ENCODE data around the gene LRRC73. TPM values are rescaled to one million over a fixed set of nuclear protein-coding genes. Genes with fewer than 3 reads are reported as not detected.

The LRRC73 gene
- total RNA-seq, 1 experiment from 2014 or later: 0.55 TPM

DNA sequence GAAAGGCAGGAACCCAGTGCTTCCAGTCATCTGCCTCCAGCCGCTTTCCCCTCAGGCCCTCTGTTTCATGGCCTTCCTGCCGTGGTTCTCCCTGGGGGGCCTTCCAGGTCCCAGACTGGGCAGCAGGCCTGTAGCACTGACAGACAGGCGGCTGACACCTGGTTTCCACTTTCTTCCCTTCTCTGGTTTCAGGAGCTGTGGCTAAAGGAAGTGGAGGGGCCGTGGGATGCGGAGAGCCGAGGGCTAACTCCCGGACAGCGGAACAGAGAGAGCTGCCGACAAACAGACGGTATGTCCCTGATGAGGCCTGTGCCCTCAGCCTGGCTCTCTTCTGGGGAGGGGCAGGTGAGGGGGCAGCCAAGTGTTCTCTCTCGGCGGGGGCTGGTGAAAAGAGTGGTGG lies 12.5 kb downstream of the LRRC73 start:
- no peak overlapping the region for H3K27ac ChIP-seq
- H3K9me3 ChIP-seq (ENCODE audit: insufficient read depth, low read depth): no peaks in the 10 kb centered on the region
- H4K20me1 ChIP-seq (ENCODE audit: insufficient read depth): 0 out of 2 replicates have a peak, but pooled peaks cover 5% of the 10 kb centered on the region
- no peak overlapping the region for H2AFZ ChIP-seq
- intact Hi-C loops (cut with micrococcal nuclease; ENCODE audit: unreplicated experiment): loop anchor here (2.0 to 10.0 kb wide), 4 partner anchors 21 to 323 kb away; partner anchors contain the start of genes CRIP3, SRF and TJAP1
- DNase-seq: no peak
- no peak for TF ChIP-seq EZH2 (IDR thresholded peaks at IDR 0.05; ENCODE audit: low read depth)
- TF ChIP-seq, protein P1, sequence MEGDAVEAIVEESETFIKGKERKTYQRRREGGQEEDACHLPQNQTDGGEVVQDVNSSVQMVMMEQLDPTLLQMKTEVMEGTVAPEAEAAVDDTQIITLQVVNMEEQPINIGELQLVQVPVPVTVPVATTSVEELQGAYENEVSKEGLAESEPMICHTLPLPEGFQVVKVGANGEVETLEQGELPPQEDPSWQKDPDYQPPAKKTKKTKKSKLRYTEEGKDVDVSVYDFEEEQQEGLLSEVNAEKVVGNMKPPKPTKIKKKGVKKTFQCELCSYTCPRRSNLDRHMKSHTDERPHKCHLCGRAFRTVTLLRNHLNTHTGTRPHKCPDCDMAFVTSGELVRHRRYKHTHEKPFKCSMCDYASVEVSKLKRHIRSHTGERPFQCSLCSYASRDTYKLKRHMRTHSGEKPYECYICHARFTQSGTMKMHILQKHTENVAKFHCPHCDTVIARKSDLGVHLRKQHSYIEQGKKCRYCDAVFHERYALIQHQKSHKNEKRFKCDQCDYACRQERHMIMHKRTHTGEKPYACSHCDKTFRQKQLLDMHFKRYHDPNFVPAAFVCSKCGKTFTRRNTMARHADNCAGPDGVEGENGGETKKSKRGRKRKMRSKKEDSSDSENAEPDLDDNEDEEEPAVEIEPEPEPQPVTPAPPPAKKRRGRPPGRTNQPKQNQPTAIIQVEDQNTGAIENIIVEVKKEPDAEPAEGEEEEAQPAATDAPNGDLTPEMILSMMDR (conservative IDR thresholded peaks at IDR 0.05): no peak
- no TSS peak for BruUV-seq (replicated peaks)
- ChIA-PET CTCF (interaction anchor here (1.4 kb wide), 1 partner anchor 44 kb away, joined by 3 read pairs; no protein-coding TSS in a partner anchor), POLR2A (ENCODE audit: unreplicated experiment) (no interaction called here)
- no peak overlapping the region for H3K4me2 ChIP-seq
- peaks cover 15% of the 10 kb centered on the region; the same call in 1 of the 2 replicates for H3K36me3 ChIP-seq (ENCODE audit: low read depth)
- H3K79me2 ChIP-seq (ENCODE audit: low read depth): peaks cover 4% of the 10 kb centered on the region; the same call in 1 of the 2 replicates
- H3K4me1 ChIP-seq (replicated peaks; ENCODE audit: insufficient read depth): peaks cover 28% of the 10 kb centered on the region
- no peak overlapping the region for H3K4me3 ChIP-seq
- no peaks in the 10 kb centered on the region for H3K27me3 ChIP-seq (ENCODE audit: insufficient read depth, low read depth)
- peaks cover 27% of the 10 kb centered on the region; the same call in 1 of the 2 replicates for H3F3A ChIP-seq (ENCODE audit: insufficient read depth, low read depth)
- H3K9me2 ChIP-seq (ENCODE audit: insufficient read depth): no peaks in the 10 kb centered on the region

DNA sequence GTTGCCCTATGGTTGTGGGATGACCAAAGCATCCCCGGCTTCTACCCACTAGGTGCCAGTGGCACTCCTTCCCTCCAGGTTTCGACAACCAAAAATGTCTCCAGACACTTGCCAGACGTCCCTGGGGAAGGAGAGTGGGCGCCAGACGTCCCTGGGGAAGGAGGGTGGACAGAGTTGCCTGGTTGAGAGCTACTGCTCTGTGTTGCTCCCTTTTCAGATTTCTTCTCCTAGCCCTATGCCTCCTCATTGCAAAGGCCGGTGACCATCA lies 13.1 kb downstream of the LRRC73 start:
- no peak overlapping the region for H2AFZ ChIP-seq
- no peaks in the 10 kb centered on the region for H3K9me2 ChIP-seq (ENCODE audit: insufficient read depth)
- TF ChIP-seq, protein P1 (conservative IDR thresholded peaks at IDR 0.05): no peak
- TF ChIP-seq EZH2 (IDR thresholded peaks at IDR 0.05; ENCODE audit: low read depth): no peak
- H3K36me3 ChIP-seq (ENCODE audit: low read depth): peaks cover 15% of the 10 kb centered on the region; the same call in 1 of the 2 replicates
- peaks cover 4% of the 10 kb centered on the region; the same call in 1 of the 2 replicates for H3K79me2 ChIP-seq (ENCODE audit: low read depth)
- no peak for DNase-seq
- peak overlapping the region; percentile 70 for H3K4me2 ChIP-seq
- no peaks in the 10 kb centered on the region for H3K9me3 ChIP-seq (ENCODE audit: insufficient read depth, low read depth)
- intact Hi-C loops (cut with micrococcal nuclease; ENCODE audit: unreplicated experiment): loop anchor here (2.0 to 10.0 kb wide), 4 partner anchors 20 to 322 kb away; partner anchors contain the start of genes CRIP3, SRF and TJAP1
- peaks cover 27% of the 10 kb centered on the region; the same call in 1 of the 2 replicates for H3F3A ChIP-seq (ENCODE audit: insufficient read depth, low read depth)
- peaks cover 28% of the 10 kb centered on the region for H3K4me1 ChIP-seq (replicated peaks; ENCODE audit: insufficient read depth)
- CTCF ChIA-PET: interaction anchor here (0.7 to 2.8 kb wide), 4 partner anchors 10 to 329 kb away, joined by 3 to 11 read pairs (median 8); no protein-coding TSS in a partner anchor
- H4K20me1 ChIP-seq (ENCODE audit: insufficient read depth): 0 out of 2 replicates have a peak, but pooled peaks cover 5% of the 10 kb centered on the region
- no peak overlapping the region for H3K4me3 ChIP-seq
- POLR2A ChIA-PET (ENCODE audit: unreplicated experiment): interaction anchor here (0.8 kb wide), 1 partner anchor 128 kb away, joined by 10 read pairs; the partner anchor contains the start of gene ZNF318
- H3K27me3 ChIP-seq (ENCODE audit: insufficient read depth, low read depth): no peaks in the 10 kb centered on the region
- no peak overlapping the region for H3K27ac ChIP-seq
- BruUV-seq (replicated peaks): no TSS peak

DNA sequence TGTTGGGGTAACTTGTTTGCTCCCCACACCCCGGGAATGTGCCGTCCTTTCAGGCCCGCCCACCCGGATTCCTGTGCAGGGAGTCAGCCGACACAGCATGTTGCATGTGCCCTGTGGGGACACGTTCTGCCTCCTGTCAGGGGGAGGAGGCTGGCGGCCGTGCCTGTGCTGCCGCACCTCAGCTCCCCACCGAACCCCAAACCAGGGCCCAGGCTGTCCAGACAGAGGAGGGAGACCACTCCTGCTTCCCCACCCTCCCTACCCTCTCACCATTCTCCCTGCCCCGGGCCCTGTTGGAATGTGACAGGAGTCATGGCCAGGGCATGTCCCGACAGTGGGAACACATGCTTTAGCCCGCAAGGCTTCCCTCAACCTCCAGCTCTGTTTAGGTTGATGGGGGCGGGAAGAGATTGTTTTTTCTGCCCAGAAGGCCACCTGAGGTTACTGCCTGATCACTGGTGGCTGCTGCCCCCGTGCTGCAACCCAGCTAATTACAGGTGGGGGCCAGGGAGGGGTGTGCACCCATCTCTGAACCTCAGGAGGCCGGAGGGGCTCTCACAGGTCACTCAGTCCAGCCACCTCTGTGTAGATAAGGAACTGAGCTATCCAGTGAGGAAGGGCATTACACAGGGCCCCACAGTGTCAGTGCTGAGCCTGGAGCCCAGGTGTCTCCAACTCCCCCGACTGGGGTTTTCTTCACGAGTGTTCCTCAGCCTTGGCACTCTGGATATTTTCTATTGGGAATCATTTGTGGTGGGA lies 13.6 kb downstream of the LRRC73 start:
- peak overlapping the region; percentile 70 for H3K4me2 ChIP-seq
- no peaks in the 10 kb centered on the region for H3K9me3 ChIP-seq (ENCODE audit: insufficient read depth, low read depth)
- H3K4me1 ChIP-seq (replicated peaks; ENCODE audit: insufficient read depth): peaks cover 31% of the 10 kb centered on the region
- POLR2A ChIA-PET (ENCODE audit: unreplicated experiment): interaction anchor here (0.6 to 0.9 kb wide), 3 partner anchors 19 to 127 kb away, joined by 3 to 10 read pairs (median 5); partner anchors contain the start of genes TJAP1 and ZNF318
- no TSS peak for BruUV-seq (replicated peaks)
- no peak overlapping the region for H2AFZ ChIP-seq
- 0 out of 2 replicates have a peak, but pooled peaks cover 8% of the 10 kb centered on the region for H4K20me1 ChIP-seq (ENCODE audit: insufficient read depth)
- no peak overlapping the region for H3K4me3 ChIP-seq
- H3K79me2 ChIP-seq (ENCODE audit: low read depth): peaks cover 4% of the 10 kb centered on the region; the same call in 1 of the 2 replicates
- H3K27me3 ChIP-seq (ENCODE audit: insufficient read depth, low read depth): no peaks in the 10 kb centered on the region
- intact Hi-C loops (cut with micrococcal nuclease; ENCODE audit: unreplicated experiment): loop anchor here (1.0 to 10.0 kb wide), 6 partner anchors 20 to 322 kb away; partner anchors contain the start of genes CRIP3, SRF and TJAP1
- H3K36me3 ChIP-seq (ENCODE audit: low read depth): peaks cover 15% of the 10 kb centered on the region; the same call in 1 of the 2 replicates
- CTCF ChIA-PET: interaction anchor here (0.6 to 2.8 kb wide), 9 partner anchors 11 to 437 kb away, joined by 3 to 15 read pairs (median 6); partner anchors contain the start of gene MRPL2
- H3F3A ChIP-seq (ENCODE audit: insufficient read depth, low read depth): peaks cover 27% of the 10 kb centered on the region; the same call in 1 of the 2 replicates
- peak; percentile 73 to 78 for DNase-seq
- H3K9me2 ChIP-seq (ENCODE audit: insufficient read depth): no peaks in the 10 kb centered on the region
- TF ChIP-seq EZH2 (IDR thresholded peaks at IDR 0.05; ENCODE audit: low read depth): no peak
- TF ChIP-seq, protein P1 (conservative IDR thresholded peaks at IDR 0.05): peak; percentile 82
- H3K27ac ChIP-seq: peak overlapping the region; percentile 57

Data from PC-9 (cell line).